ENCODE data around the gene SDHA.

DNA sequence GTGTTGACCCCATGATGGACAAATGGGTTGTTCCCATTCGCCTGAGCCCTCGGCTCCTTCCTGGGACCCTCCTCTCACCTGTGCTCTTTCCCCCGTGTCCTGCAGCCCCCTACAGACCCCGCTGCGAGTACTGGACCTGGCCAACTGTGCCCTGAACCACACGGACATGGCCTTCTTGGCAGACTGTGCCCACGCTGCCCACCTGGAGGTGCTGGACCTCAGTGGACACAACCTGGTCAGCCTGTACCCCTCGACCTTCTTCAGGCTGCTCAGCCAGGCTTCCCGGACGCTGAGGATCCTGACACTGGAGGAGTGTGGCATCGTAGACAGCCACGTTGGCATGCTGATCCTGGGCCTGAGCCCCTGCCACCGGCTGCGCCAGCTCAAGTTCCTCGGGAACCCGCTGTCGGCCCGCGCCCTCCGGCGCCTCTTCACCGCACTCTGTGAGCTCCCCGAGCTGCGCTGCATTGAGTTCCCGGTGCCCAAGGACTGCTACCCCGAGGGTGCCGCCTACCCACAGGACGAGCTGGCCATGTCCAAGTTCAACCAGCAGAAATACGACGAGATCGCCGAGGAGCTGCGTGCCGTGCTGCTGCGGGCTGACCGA, 23.4 kb upstream of the SDHA start:
- TF ChIP-seq EP300 (IDR thresholded peaks at IDR 0.05; ENCODE audit: borderline replicate concordance) (no peak), NFIC (IDR thresholded peaks at IDR 0.05) (no peak), CREB1 (IDR thresholded peaks at IDR 0.05; ENCODE audit: low read depth) (no peak), TAF1 (IDR thresholded peaks at IDR 0.05; ENCODE audit: low read depth) (no peak)
- TF ChIP-seq, protein P1, sequence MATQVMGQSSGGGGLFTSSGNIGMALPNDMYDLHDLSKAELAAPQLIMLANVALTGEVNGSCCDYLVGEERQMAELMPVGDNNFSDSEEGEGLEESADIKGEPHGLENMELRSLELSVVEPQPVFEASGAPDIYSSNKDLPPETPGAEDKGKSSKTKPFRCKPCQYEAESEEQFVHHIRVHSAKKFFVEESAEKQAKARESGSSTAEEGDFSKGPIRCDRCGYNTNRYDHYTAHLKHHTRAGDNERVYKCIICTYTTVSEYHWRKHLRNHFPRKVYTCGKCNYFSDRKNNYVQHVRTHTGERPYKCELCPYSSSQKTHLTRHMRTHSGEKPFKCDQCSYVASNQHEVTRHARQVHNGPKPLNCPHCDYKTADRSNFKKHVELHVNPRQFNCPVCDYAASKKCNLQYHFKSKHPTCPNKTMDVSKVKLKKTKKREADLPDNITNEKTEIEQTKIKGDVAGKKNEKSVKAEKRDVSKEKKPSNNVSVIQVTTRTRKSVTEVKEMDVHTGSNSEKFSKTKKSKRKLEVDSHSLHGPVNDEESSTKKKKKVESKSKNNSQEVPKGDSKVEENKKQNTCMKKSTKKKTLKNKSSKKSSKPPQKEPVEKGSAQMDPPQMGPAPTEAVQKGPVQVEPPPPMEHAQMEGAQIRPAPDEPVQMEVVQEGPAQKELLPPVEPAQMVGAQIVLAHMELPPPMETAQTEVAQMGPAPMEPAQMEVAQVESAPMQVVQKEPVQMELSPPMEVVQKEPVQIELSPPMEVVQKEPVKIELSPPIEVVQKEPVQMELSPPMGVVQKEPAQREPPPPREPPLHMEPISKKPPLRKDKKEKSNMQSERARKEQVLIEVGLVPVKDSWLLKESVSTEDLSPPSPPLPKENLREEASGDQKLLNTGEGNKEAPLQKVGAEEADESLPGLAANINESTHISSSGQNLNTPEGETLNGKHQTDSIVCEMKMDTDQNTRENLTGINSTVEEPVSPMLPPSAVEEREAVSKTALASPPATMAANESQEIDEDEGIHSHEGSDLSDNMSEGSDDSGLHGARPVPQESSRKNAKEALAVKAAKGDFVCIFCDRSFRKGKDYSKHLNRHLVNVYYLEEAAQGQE (IDR thresholded peaks at IDR 0.05; ENCODE audit: low read depth), result no peak
- TF ChIP-seq, protein P2, sequence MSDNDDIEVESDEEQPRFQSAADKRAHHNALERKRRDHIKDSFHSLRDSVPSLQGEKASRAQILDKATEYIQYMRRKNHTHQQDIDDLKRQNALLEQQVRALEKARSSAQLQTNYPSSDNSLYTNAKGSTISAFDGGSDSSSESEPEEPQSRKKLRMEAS (IDR thresholded peaks at IDR 0.05), result no peak
